CD4-positive, alpha-beta T cell (primary cell): ENCODE results near the gene GNAO1. TPM values are rescaled to one million over a fixed set of nuclear protein-coding genes. Genes with fewer than 3 reads are reported as not detected.
A peak's percentile ranks its signal among the peaks of the same experiment; 100 is the strongest.

Experiments
- ATAC-seq: fragments of 200-7000 bp; cut with Tn5 transposase; one replicate; pipeline ENCODE4 v1.10.0; 2022; ENCODE audit warnings: mild to moderate bottlenecking; ENCODE audit not compliant: poor library complexity
- CTCF ChIA-PET: fragments of 350-600 bp; sonication (Branson Sonifier 250); formaldehyde crosslinking; loops from one replicate; lab custom pipeline; 2021; ENCODE audit warnings: antibody characterized with exemption, inconsistent platforms; lab: Charles Lee
- POLR2A ChIA-PET: fragments of 350-600 bp; sonication (Branson Sonifier 250); formaldehyde crosslinking; loops from one replicate; lab custom pipeline; 2021; ENCODE audit warnings: antibody characterized with exemption, inconsistent platforms; lab: Charles Lee
- DNase-seq, 14 experiments: peaks; one replicate each; pipeline ENCODE4 v3.0.0-alpha.2; 2013 to 2020; ENCODE audit warnings: mixed read lengths in 2 of 14
- H3K27ac ChIP-seq, 2 donors: one replicate each; pipeline versions ENCODE4 v1.5.1 to v1.7.0; 2013; ENCODE audit warnings: low read length in 2 of 2, low read depth in 1 of 2, mild to moderate bottlenecking in 1 of 2
- H3K27me3 ChIP-seq, 2 experiments: 1 replicate in 1 of 2; 2 replicates in 1 of 2; pipeline versions ENCODE4 v1.6.1 to v1.7.0; 2013; ENCODE audit warnings: low read length in 2 of 2, control low read depth in 1 of 2, mild to moderate bottlenecking in 1 of 2, moderate library complexity in 1 of 2; ENCODE audit not compliant: insufficient read depth in 2 of 2, control insufficient read depth in 1 of 2
- H3K36me3 ChIP-seq: one replicate; pipeline ENCODE4 v1.6.1; 2013; ENCODE audit warnings: low read length, control low read depth; ENCODE audit not compliant: insufficient read depth
- H3K4me1 ChIP-seq: one replicate; pipeline ENCODE4 v1.6.1; 2013; ENCODE audit warnings: low read length, control low read depth; ENCODE audit not compliant: insufficient read depth
- H3K4me3 ChIP-seq: one replicate; pipeline ENCODE4 v1.5.1; 2013; ENCODE audit warnings: mild to moderate bottlenecking, low read length, moderate library complexity
- H3K9me3 ChIP-seq, 2 experiments: 1 replicate in 1 of 2; 2 replicates in 1 of 2; pipeline versions ENCODE4 v1.6.1 to v1.7.0; 2013; ENCODE audit warnings: low read length in 2 of 2, mild to moderate bottlenecking in 2 of 2, control low read depth in 1 of 2, moderate library complexity in 1 of 2; ENCODE audit not compliant: control insufficient read depth in 1 of 2, insufficient read depth in 1 of 2
- H3K27ac Mint-ChIP-seq: one replicate; pipeline ENCODE4 v1.8.0; 2020; ENCODE audit warnings: mixed read lengths
- H3K27me3 Mint-ChIP-seq: one replicate; pipeline ENCODE4 v1.8.0; 2021; ENCODE audit warnings: mixed read lengths
- H3K36me3 Mint-ChIP-seq: one replicate; pipeline ENCODE4 v1.8.0; 2021; ENCODE audit warnings: low read depth, mixed read lengths
- H3K4me1 Mint-ChIP-seq: one replicate; pipeline ENCODE4 v1.8.0; 2021; ENCODE audit warnings: low read depth, mixed read lengths
- H3K4me3 Mint-ChIP-seq: one replicate; pipeline ENCODE4 v1.8.0; 2020; ENCODE audit warnings: mild to moderate bottlenecking, mixed read lengths
- H3K9me3 Mint-ChIP-seq: one replicate; pipeline ENCODE4 v1.8.0; 2020; ENCODE audit warnings: mixed read lengths
- CTCF ChIP-seq: fragments of 200-600 bp; IDR thresholded peaks from one replicate; pipeline ENCODE4 v1.8.0; 2022; ENCODE audit warnings: antibody characterized with exemption, mild to moderate bottlenecking
- intact Hi-C, 2 experiments: fragments of 100-400 bp; cut with DNase I in 1 of 2; cut with micrococcal nuclease in 1 of 2; formaldehyde crosslinking; loops; one replicate each; pipeline versions ENCODE4 v1.15.1 to v1.9.0; 2023 to 2025; cut with DNase I, micrococcal nuclease
- total RNA-seq, 174 experiments: library from RNA in 2 of 174; stranded (reverse) in 2 of 174; gene quantifications; one replicate each; pipeline ENCODE4 v1.2.3 and lab custom pipeline; 2021 to 2026

The GNAO1 gene
- total RNA-seq, 2 experiments from 2014 or later: 7.3 to 7.9 TPM

- H3K4me3 Mint-ChIP-seq: peak overlapping the region; percentile 23
- peak overlapping the region; percentile 75 for H3K27ac Mint-ChIP-seq
- H3K9me3 Mint-ChIP-seq: no peaks in the 10 kb centered on the region
- Histone ChIP-seq H3K27ac (peak overlapping the region in 1 of 2 donors; percentile 51), H3K36me3 (no peaks in the 10 kb centered on the region), H3K4me3 (peak overlapping the region; percentile 4), H3K9me3 (no peaks in the 10 kb centered on the region), H3K4me1 (peaks cover 49% of the 10 kb centered on the region), H3K27me3 (no peaks in the 10 kb centered on the region)
- TF ChIP-seq CTCF: no peak
- ATAC-seq (peak; percentile 18), DNase-seq (no peak)
- intact Hi-C loops: loop anchor here in 1 of 2 experiments (1.0 kb wide), 1 partner anchor 70 kb away; the partner anchor contains the start of gene GNAO1
- no peaks in the 10 kb centered on the region for H3K36me3 Mint-ChIP-seq
- ChIA-PET CTCF (interaction anchor here (1.1 to 2.6 kb wide), 4 partner anchors 17 to 59 kb away, joined by 4 to 11 read pairs (median 6); no protein-coding TSS in a partner anchor), POLR2A (interaction anchor here (0.9 to 1.4 kb wide), 3 partner anchors 17 to 72 kb away, joined by 3 to 7 read pairs (median 4); no protein-coding TSS in a partner anchor)
- no peaks in the 10 kb centered on the region for H3K27me3 Mint-ChIP-seq
- H3K4me1 Mint-ChIP-seq: peaks cover 46% of the 10 kb centered on the region
Measured at GRCh38 chr16:56261656-56262055, 70.4 kb downstream of the GNAO1 start.

- DNase-seq: peak; percentile 18 to 93 (median 56)
- ATAC-seq: peak; percentile 96
- intact Hi-C loops: loop anchor here in 1 of 2 experiments (1.0 kb wide), 1 partner anchor 71 kb away; the partner anchor contains the start of gene GNAO1
Measured at GRCh38 chr16:56262148-56262547, 70.9 kb downstream of the GNAO1 start.

More at GRCh38 chr16:56262148-56262547, 70.9 kb downstream of the GNAO1 start:
- Mint-ChIP-seq H3K36me3 (no peaks in the 10 kb centered on the region), H3K27me3 (no peaks in the 10 kb centered on the region), H3K4me1 (peaks cover 46% of the 10 kb centered on the region), H3K9me3 (no peaks in the 10 kb centered on the region), H3K27ac (peak overlapping the region; percentile 75), H3K4me3 (peak overlapping the region; percentile 23)
- Histone ChIP-seq H3K4me3 (peak overlapping the region; percentile 4), H3K9me3 (no peaks in the 10 kb centered on the region), H3K4me1 (peaks cover 49% of the 10 kb centered on the region), H3K36me3 (no peaks in the 10 kb centered on the region), H3K27me3 (no peaks in the 10 kb centered on the region), H3K27ac (peak overlapping the region in 1 of 2 donors; percentile 51)
- ChIA-PET POLR2A (interaction anchor here (0.9 to 1.4 kb wide), 5 partner anchors 16 to 72 kb away, joined by 3 to 7 read pairs (median 6); partner anchors contain the start of gene GNAO1), CTCF (interaction anchor here (0.7 to 2.6 kb wide), 6 partner anchors 14 to 71 kb away, joined by 3 to 11 read pairs (median 5); partner anchors contain the start of gene GNAO1)
- TF ChIP-seq CTCF: no peak
